HCT116 (cell line): ENCODE data around the gene ACAN. TPM values are rescaled to one million over a fixed set of nuclear protein-coding genes. Genes with fewer than 3 reads are reported as not detected.

Source experiments
- ATAC-seq: fragments of 200-7000 bp; cut with Tn5 transposase; 2 replicates; pipeline ENCODE4 v1.9.1; 2020; ENCODE audit warnings: mild to moderate bottlenecking, moderate library complexity
- BruUV-seq: library from RNA; stranded (reverse); fragments of 400-500 nt; replicated peaks from 2 replicates; lab custom pipeline; 2021; lab: Mats Ljungman, UMichigan
- CTCF ChIA-PET: fragments of 300-600 bp; sonication (Branson Sonifier 250); formaldehyde crosslinking; loops from one replicate; lab custom pipeline; 2021; ENCODE audit warnings: antibody characterized with exemption; lab: Charles Lee
- POLR2A ChIA-PET: fragments of 300-600, 350-600 bp; sonication (Branson Sonifier 250); formaldehyde crosslinking; loops from one replicate; lab custom pipeline; 2021; ENCODE audit warnings: antibody characterized with exemption; lab: Charles Lee
- RAD21 ChIA-PET, 2 experiments: fragments of 300-600 bp; sonication (Branson Sonifier 250); formaldehyde crosslinking; loops; one replicate each; lab custom pipeline; 2023; ENCODE audit warnings: low total read pairs in 2 of 2; ENCODE audit not compliant: uncharacterized antibody in 2 of 2, unreplicated experiment in 2 of 2, low non-redundant PET in 1 of 2; lab: Charles Lee
- DNase-seq: peaks from one replicate; pipeline ENCODE4 v3.0.0-alpha.2; 2010; ENCODE audit warnings: low read depth, low spot score
- H2AFZ ChIP-seq: fragments of 200-600 bp; shearing (Covaris generic), sonication (generic); 2 replicates; pipeline ENCODE4 v1.6.1; 2017; ENCODE audit warnings: low read depth, mixed run types, mixed read lengths, antibody characterized with exemption, low read length; ENCODE audit not compliant: poor library complexity, severe bottlenecking
- H3K27ac ChIP-seq: 2 replicates; pipeline ENCODE4 v1.5.1; 2012; ENCODE audit warnings: low read depth, low read length
- H3K27me3 ChIP-seq: fragments of 200-600 bp; sonication (generic); 2 replicates; pipeline ENCODE4 v1.6.1; 2016; ENCODE audit warnings: mixed run types, low read length, mixed read lengths; ENCODE audit not compliant: insufficient read depth
- H3K36me3 ChIP-seq, 2 experiments: fragments of 200-500 bp in 1 of 2; fragments of 200-600 bp in 1 of 2; sonication (Bioruptor generic) in 1 of 2; sonication (generic) in 1 of 2; 2 replicates each; pipeline versions ENCODE4 v1.5.1 to v1.6.1; 2014 to 2016; ENCODE audit warnings: low read length in 2 of 2, inconsistent platforms in 1 of 2, mixed read lengths in 1 of 2, mixed run types in 1 of 2; ENCODE audit not compliant: insufficient read depth in 2 of 2, control insufficient read depth in 1 of 2
- H3K4me1 ChIP-seq, 2 experiments: fragments of 200-600 bp in 1 of 2; sonication (generic) in 1 of 2; 2 replicates each; pipeline versions ENCODE4 v1.5.1 to v1.6.1; 2012 to 2017; ENCODE audit warnings: low read length in 2 of 2, inconsistent platforms in 1 of 2, mild to moderate bottlenecking in 1 of 2, mixed read lengths in 1 of 2, mixed run types in 1 of 2, moderate library complexity in 1 of 2; ENCODE audit not compliant: insufficient read depth in 2 of 2, control insufficient read depth in 1 of 2
- H3K4me2 ChIP-seq: fragments of 200-600 bp; sonication (generic); 2 replicates; pipeline ENCODE4 v1.6.1; 2017; ENCODE audit warnings: mixed run types, low read length, mixed read lengths
- H3K4me3 ChIP-seq, 2 experiments: fragments of 200-600 bp in 1 of 2; sonication (generic) in 1 of 2; replicated peaks in 1 of 2; 2 replicates each; pipeline ENCODE4 v1.5.1; 2011 to 2016; ENCODE audit warnings: low read length in 2 of 2, control low read depth in 1 of 2, low read depth in 1 of 2, mild to moderate bottlenecking in 1 of 2, mixed read lengths in 1 of 2, mixed run types in 1 of 2
- H3K79me2 ChIP-seq: fragments of 200-600 bp; sonication (generic); 2 replicates; pipeline ENCODE4 v1.6.1; 2017; ENCODE audit warnings: mild to moderate bottlenecking, mixed run types, low read length, moderate library complexity, mixed read lengths; ENCODE audit not compliant: insufficient read depth
- H3K9ac ChIP-seq: fragments of 200-600 bp; sonication (generic); 2 replicates; pipeline ENCODE4 v1.6.1; 2016; ENCODE audit warnings: low read length, mixed read lengths
- H3K9me2 ChIP-seq: fragments of 200-600 bp; sonication (generic), shearing (Covaris generic); 2 replicates; pipeline ENCODE4 v1.6.1; 2017; ENCODE audit warnings: mixed run types, mild to moderate bottlenecking, moderate library complexity; ENCODE audit not compliant: insufficient read depth
- H3K9me3 ChIP-seq, 2 experiments: fragments of 200-500 bp in 1 of 2; fragments of 200-600 bp in 1 of 2; sonication (Bioruptor generic) in 1 of 2; sonication (generic) in 1 of 2; 2 replicates each; pipeline ENCODE4 v1.6.1; 2014 to 2017; ENCODE audit warnings: low read length in 2 of 2, mixed read lengths in 2 of 2, inconsistent platforms in 1 of 2, low read depth in 1 of 2, mild to moderate bottlenecking in 1 of 2, mixed run types in 1 of 2, moderate library complexity in 1 of 2; ENCODE audit not compliant: control insufficient read depth in 1 of 2, insufficient read depth in 1 of 2
- H4K20me1 ChIP-seq: fragments of 200-600 bp; sonication (generic), shearing (Covaris generic); 2 replicates; pipeline ENCODE4 v1.6.1; 2017; ENCODE audit warnings: mixed run types, mild to moderate bottlenecking, moderate library complexity; ENCODE audit not compliant: insufficient read depth
- ATF3 ChIP-seq: IDR thresholded peaks from 2 replicates; pipeline ENCODE4 v1.6.1; 2012
- CTCF ChIP-seq, 3 experiments: fragments of 200-600 bp in 1 of 3; sonication (generic) in 1 of 3; IDR thresholded peaks in 2 of 3; conservative IDR thresholded peaks in 1 of 3; 2 replicates each; pipeline ENCODE4 v1.5.1; 2012 to 2017; ENCODE audit warnings: low read depth in 2 of 3, low read length in 2 of 3, antibody characterized with exemption in 1 of 3, borderline replicate concordance in 1 of 3, control low read depth in 1 of 3, mild to moderate bottlenecking in 1 of 3, mixed read lengths in 1 of 3, mixed run types in 1 of 3, moderate library complexity in 1 of 3; ENCODE audit not compliant: insufficient read depth in 1 of 3
- ELF1 ChIP-seq: IDR thresholded peaks from 2 replicates; pipeline ENCODE4 v1.6.1; 2012; ENCODE audit warnings: low read depth, borderline replicate concordance
- EZH2 ChIP-seq: fragments of 200-600 bp; sonication (generic); IDR thresholded peaks from 2 replicates; pipeline ENCODE4 v1.6.1; 2017; ENCODE audit warnings: antibody characterized with exemption, mixed run types
- EZH2phosphoT487 ChIP-seq: fragments of 200-600 bp; IDR thresholded peaks from 2 replicates; pipeline ENCODE4 v1.6.1; 2018; ENCODE audit warnings: antibody characterized with exemption, borderline replicate concordance
- MAX ChIP-seq: IDR thresholded peaks from 2 replicates; pipeline ENCODE4 v1.6.1; 2012
- RAD21 ChIP-seq: IDR thresholded peaks from 2 replicates; pipeline ENCODE4 v1.6.1; 2012; ENCODE audit warnings: low read depth, mild to moderate bottlenecking
- REST ChIP-seq: IDR thresholded peaks from 2 replicates; pipeline ENCODE4 v1.6.1; 2012; ENCODE audit warnings: low read depth
- SIN3A ChIP-seq: IDR thresholded peaks from 2 replicates; pipeline ENCODE4 v1.6.1; 2012; ENCODE audit warnings: low read depth
- SP1 ChIP-seq: IDR thresholded peaks from 2 replicates; pipeline ENCODE4 v1.6.1; 2012; ENCODE audit warnings: low read depth
- ZFX ChIP-seq: fragments of 450-650 bp; IDR thresholded peaks from 2 replicates; pipeline ENCODE4 v1.6.1; 2017
- ZNF274 ChIP-seq: fragments of 200-500 bp; sonication (Bioruptor generic); IDR thresholded peaks from 2 replicates; pipeline ENCODE4 v1.6.1; 2014; ENCODE audit warnings: mild to moderate bottlenecking, low read depth, low read length, inconsistent platforms
- intact Hi-C: fragments of 100-400 bp; cut with micrococcal nuclease; formaldehyde crosslinking; loops from 2 replicates; pipeline ENCODE4 v1.10.0; 2022
- total RNA-seq: library from RNA; stranded (reverse); gene quantifications from one replicate; pipeline ENCODE4 v1.2.1, GENCODE V29; 2021; ENCODE audit not compliant: unreplicated experiment

ACAN gene
- total RNA-seq, 1 experiment from 2014 or later = not detected

- no peaks in the 10 kb centered on the region for H3K27me3 ChIP-seq
- no peaks in the 10 kb centered on the region for H3K36me3 ChIP-seq
- TF ChIP-seq RAD21 (no peak), ELF1 (no peak), EZH2 (no peak), ZFX (no peak), SIN3A (no peak), MAX (no peak), ATF3 (no peak)
- CTCF ChIA-PET = interaction anchor here (1.3 to 1.7 kb wide), 2 partner anchors 15 to 17 kb away, joined by 4 to 6 read pairs; no protein-coding TSS in a partner anchor
- peak overlapping the region; percentile 3; the same call in 1 of the 2 replicates for H3K27ac ChIP-seq
- no peak overlapping the region for H3K4me3 ChIP-seq
- peak overlapping the region; percentile 69 for H3K4me2 ChIP-seq
- H3K4me1 ChIP-seq = peaks cover 23 to 50% of the 10 kb centered on the region in 2 experiments
- no peaks in the 10 kb centered on the region for H3K79me2 ChIP-seq
- H3K9ac ChIP-seq = no peak overlapping the region
- DNase-seq = no peak
- intact Hi-C loops = loop anchor here (5.0 kb wide), 1 partner anchor 240 kb away; no protein-coding TSS in a partner anchor
- RAD21 ChIA-PET = no interaction called here
- peak; percentile 5 for ATAC-seq
- POLR2A ChIA-PET = interaction anchor here (1.2 kb wide), 1 partner anchor 7 kb away, joined by 3 read pairs; no protein-coding TSS in a partner anchor
- no peaks in the 10 kb centered on the region for H3K9me2 ChIP-seq
- no peaks in the 10 kb centered on the region for H3K9me3 ChIP-seq
- H2AFZ ChIP-seq = no peak overlapping the region
- H4K20me1 ChIP-seq = no peaks in the 10 kb centered on the region
- no TSS peak for BruUV-seq
Observed at GRCh38 chr15:88897142-88897455, 93.9 kb downstream of the ACAN start.

GRCh38 chr15:88897456-88898194 lies 94.4 kb downstream of the ACAN start:
- intact Hi-C loops = loop anchor here (5.0 kb wide), 1 partner anchor 240 kb away; no protein-coding TSS in a partner anchor
- Histone ChIP-seq H3K4me1 (peaks cover 23 to 50% of the 10 kb centered on the region in 2 experiments), H3K27me3 (no peaks in the 10 kb centered on the region), H3K79me2 (no peaks in the 10 kb centered on the region), H3K27ac (peak overlapping the region; percentile 23; the same call in 1 of the 2 replicates), H3K9ac (peak overlapping the region; percentile 27; the same call in 1 of the 2 replicates), H3K9me3 (no peaks in the 10 kb centered on the region), H3K4me3 (no peak overlapping the region), H3K36me3 (no peaks in the 10 kb centered on the region), H4K20me1 (no peaks in the 10 kb centered on the region), H3K9me2 (no peaks in the 10 kb centered on the region), H2AFZ (no peak overlapping the region), H3K4me2 (peak overlapping the region; percentile 69)
- no peak for TF ChIP-seq SP1
- TF ChIP-seq REST = no peak
- TF ChIP-seq MAX = no peak
- TF ChIP-seq RAD21 = 0 out of 2 replicates have a peak, but pooled peaks have one; percentile 5
- TF ChIP-seq ZNF274 = no peak
- TF ChIP-seq EZH2phosphoT487 = no peak
- peak; percentile 50 to 75 (median 60); a peak in 5 of 6 replicates for TF ChIP-seq CTCF (IDR thresholded peaks at IDR 0.05 in 2 of 3, conservative IDR thresholded peaks at IDR 0.05 in 1 of 3; ENCODE audit: borderline replicate concordance in 1 of 3, insufficient read depth in 1 of 3, low read depth in 2 of 3, low read length in 2 of 3)
- peak; percentile 86 for ATAC-seq
- POLR2A ChIA-PET = no interaction called here
- BruUV-seq = no TSS peak
- RAD21 ChIA-PET = no interaction called here
- no peak for DNase-seq
- CTCF ChIA-PET = interaction anchor here (0.7 to 1.7 kb wide), 5 partner anchors 14 to 266 kb away, joined by 3 to 6 read pairs (median 3); no protein-coding TSS in a partner anchor
